WTC11 (cell line): ENCODE results near the gene YTHDC1. TPM values are rescaled to one million over a fixed set of nuclear protein-coding genes. Genes with fewer than 3 reads are reported as not detected.

ENCODE experiments used
- ATAC-seq: fragments of 200-7000 bp; cut with Tn5 transposase; 2 replicates; pipeline ENCODE4 v1.10.0; 2021; ENCODE audit warnings: mild to moderate bottlenecking, moderate library complexity
- Bru-seq: library from RNA; stranded (reverse); fragments of 400-500 nt; gene quantifications from one replicate; lab custom pipeline; 2021; lab: Mats Ljungman, UMichigan
- CTCF ChIA-PET: fragments of 300-600 bp; sonication (Branson Sonifier 250); formaldehyde crosslinking; loops from one replicate; lab custom pipeline; 2021; ENCODE audit warnings: antibody characterized with exemption; lab: Charles Lee
- POLR2A ChIA-PET: fragments of 350-600 bp; sonication (Branson Sonifier 250); formaldehyde crosslinking; loops from one replicate; lab custom pipeline; 2021; ENCODE audit warnings: antibody characterized with exemption; lab: Charles Lee
- DNase-seq: peaks from one replicate; pipeline ENCODE4 v3.0.0; 2021; ENCODE audit warnings: low spot score
- H3K27ac Mint-ChIP-seq: 2 replicates; pipeline ENCODE4 v1.8.0; 2021; ENCODE audit warnings: mixed read lengths
- H3K27me3 Mint-ChIP-seq: 2 replicates; pipeline ENCODE4 v1.8.0; 2021; ENCODE audit warnings: low read depth, mild to moderate bottlenecking, moderate library complexity, mixed read lengths
- H3K36me3 Mint-ChIP-seq: 2 replicates; pipeline ENCODE4 v1.8.0; 2021; ENCODE audit warnings: mixed read lengths
- H3K4me1 Mint-ChIP-seq: 2 replicates; pipeline ENCODE4 v1.8.0; 2022; ENCODE audit warnings: mixed read lengths
- H3K4me3 Mint-ChIP-seq: 2 replicates; pipeline ENCODE4 v1.8.0; 2021; ENCODE audit warnings: mild to moderate bottlenecking, moderate library complexity, mixed read lengths
- H3K9me3 Mint-ChIP-seq: 2 replicates; pipeline ENCODE4 v1.8.0; 2021; ENCODE audit warnings: mixed read lengths
- ARID4B ChIP-seq: sonication (generic); formaldehyde crosslinking; IDR thresholded peaks from 2 replicates; pipeline ENCODE4 v1.8.0; 2023; ENCODE audit warnings: missing genetic modification reagents, mild to moderate bottlenecking, borderline replicate concordance
- ATF1 ChIP-seq: sonication (generic); formaldehyde crosslinking; IDR thresholded peaks from 2 replicates; pipeline ENCODE4 v1.8.1; 2023; ENCODE audit warnings: mild to moderate bottlenecking, moderate library complexity, missing genetic modification reagents
- ATF2 ChIP-seq: sonication (generic); formaldehyde crosslinking; IDR thresholded peaks from 2 replicates; pipeline ENCODE4 v1.8.1; 2022; ENCODE audit warnings: low read depth, missing genetic modification reagents, borderline replicate concordance
- CBFB ChIP-seq: sonication (generic); formaldehyde crosslinking; IDR thresholded peaks from 2 replicates; pipeline ENCODE4 v1.8.1; 2022; ENCODE audit warnings: mild to moderate bottlenecking, low read depth, missing genetic modification reagents
- CREM ChIP-seq: sonication (generic); formaldehyde crosslinking; IDR thresholded peaks from 2 replicates; pipeline ENCODE4 v1.8.1; 2022; ENCODE audit warnings: mild to moderate bottlenecking, missing genetic modification reagents, moderate library complexity
- E2F1 ChIP-seq: sonication (generic); formaldehyde crosslinking; IDR thresholded peaks from 2 replicates; pipeline ENCODE4 v1.8.0; 2022; ENCODE audit warnings: mild to moderate bottlenecking, missing genetic modification reagents
- E2F4 ChIP-seq: sonication (generic); formaldehyde crosslinking; IDR thresholded peaks from 2 replicates; pipeline ENCODE4 v1.8.1; 2022; ENCODE audit warnings: low read depth, mild to moderate bottlenecking, moderate library complexity, missing genetic modification reagents, borderline replicate concordance
- GABPB1 ChIP-seq: sonication (generic); formaldehyde crosslinking; IDR thresholded peaks from 2 replicates; pipeline ENCODE4 v1.8.1; 2023; ENCODE audit warnings: mild to moderate bottlenecking, missing genetic modification reagents
- GRHL2 ChIP-seq: fragments of 250-450 bp; sonication (Bioruptor Pico); IDR thresholded peaks from 2 replicates; pipeline ENCODE4 v1.8.0; 2022; ENCODE audit warnings: mild to moderate bottlenecking, moderate library complexity; ENCODE audit not compliant: insufficient replicate concordance, severe bottlenecking
- HMGXB4 ChIP-seq: sonication (generic); formaldehyde crosslinking; IDR thresholded peaks from 2 replicates; pipeline ENCODE4 v1.8.1; 2023; ENCODE audit warnings: mild to moderate bottlenecking, moderate library complexity, missing genetic modification reagents
- IRF1 ChIP-seq: sonication (generic); formaldehyde crosslinking; IDR thresholded peaks from 2 replicates; pipeline ENCODE4 v1.8.0; 2023; ENCODE audit warnings: missing genetic modification reagents
- IRF2 ChIP-seq: sonication (generic); formaldehyde crosslinking; IDR thresholded peaks from 2 replicates; pipeline ENCODE4 v1.8.0; 2022; ENCODE audit warnings: low read depth, missing genetic modification reagents, borderline replicate concordance
- TCF7 ChIP-seq: sonication (generic); formaldehyde crosslinking; IDR thresholded peaks from 2 replicates; pipeline ENCODE4 v1.8.0; 2022; ENCODE audit warnings: mild to moderate bottlenecking, low read depth, missing genetic modification reagents, moderate library complexity
- TP53 ChIP-seq: sonication (generic); formaldehyde crosslinking; IDR thresholded peaks from 2 replicates; pipeline ENCODE4 v1.8.1; 2023; ENCODE audit warnings: mild to moderate bottlenecking, missing genetic modification reagents
- ZNF138 ChIP-seq: sonication (generic); formaldehyde crosslinking; conservative IDR thresholded peaks from 2 replicates; pipeline ENCODE4 v1.8.1; 2022; ENCODE audit warnings: mild to moderate bottlenecking, moderate library complexity, missing genetic modification reagents
- ZNF281 ChIP-seq: sonication (generic); formaldehyde crosslinking; IDR thresholded peaks from 2 replicates; pipeline ENCODE4 v1.8.0; 2023; ENCODE audit warnings: mild to moderate bottlenecking, missing genetic modification reagents
- ZNF671 ChIP-seq: fragments of 250-450 bp; sonication (Bioruptor Pico); IDR thresholded peaks from 2 replicates; pipeline ENCODE4 v1.8.0; 2021; ENCODE audit warnings: mild to moderate bottlenecking
- ZSCAN18 ChIP-seq: fragments of 250-450 bp; sonication (Bioruptor Pico); IDR thresholded peaks from 2 replicates; pipeline ENCODE4 v2.1.2; 2022; ENCODE audit warnings: mild to moderate bottlenecking, moderate library complexity
- long read RNA-seq, 3 experiments: library from RNA in 1 of 3; library from capped mRNA in 1 of 3; library from polyadenylated mRNA in 1 of 3; unstranded in 2 of 3; stranded (forward) in 1 of 3; transcript quantifications; one replicate each; pipeline ENCODE4 v2.0.0, GENCODE V29; 2021
- total RNA-seq: library from RNA; stranded (reverse); gene quantifications from 3 replicates; pipeline ENCODE4 v1.2.3, GENCODE V29; 2021

The YTHDC1 gene
- total RNA-seq (103 to 118 TPM (median 109 TPM) in 3 replicates), Bru-seq, nascent RNA (percentile 98 among the genes with signal in this experiment)
- long read RNA-seq, experiment 1, full-length matches to known transcripts = 110 of 241 reads
- long read RNA-seq, experiment 1, partial matches to known transcripts = 79 of 241 reads
- long read RNA-seq, experiment 1, other reads (novel, unspliced or antisense) = 52 of 241 reads
- long read RNA-seq, experiment 2, full-length matches to known transcripts = 4 of 110 reads
- long read RNA-seq, experiment 2, partial matches to known transcripts = 87 of 110 reads
- long read RNA-seq, experiment 2, other reads (novel, unspliced or antisense) = 19 of 110 reads
- long read RNA-seq, experiment 3, full-length matches to known transcripts = 1 of 2 reads
- long read RNA-seq, experiment 3, partial matches to known transcripts = 1 of 2 reads
- long read RNA-seq, experiment 3, other reads (novel, unspliced or antisense) = 0 of 2 reads

- ATAC-seq (peak; percentile 98), DNase-seq (peak; percentile 95)
- Mint-ChIP-seq H3K36me3 (peaks cover 13% of the 10 kb centered on the region), H3K4me3 (peak within 1 kb of the TSS; percentile 94), H3K27ac (peak within 1 kb of the TSS; percentile 97), H3K27me3 (no peaks in the 10 kb centered on the region; the same call in 1 of the 2 replicates), H3K9me3 (no peaks in the 10 kb centered on the region), H3K4me1 (peaks cover 36% of the 10 kb centered on the region)
- ChIA-PET POLR2A (interaction anchor here (0.7 to 1.2 kb wide), 3 partner anchors 13 to 61 kb away, joined by 3 to 5 read pairs (median 3); no protein-coding TSS in a partner anchor), CTCF (interaction anchor here (1.1 to 1.7 kb wide), 2 partner anchors 27 to 78 kb away, joined by 3 to 4 read pairs; no protein-coding TSS in a partner anchor)
- TF ChIP-seq GABPB1 (peak; percentile 18; the same call in 1 of the 2 replicates), ZNF138 (CRISPR knock-in tag) (peak; percentile 81; the same call in 1 of the 2 replicates), TP53 (CRISPR knock-in tag) (no peak), IRF2 (CRISPR knock-in tag) (no peak), ATF2 (CRISPR knock-in tag) (0 out of 2 replicates have a peak, but pooled peaks have one; percentile 29), CREM (CRISPR knock-in tag) (peak; percentile 94), ZSCAN18 (CRISPR knock-in tag) (no peak), E2F4 (CRISPR knock-in tag) (peak; percentile 80; the same call in 1 of the 2 replicates), HMGXB4 (peak; percentile 82), ARID4B (CRISPR knock-in tag) (0 out of 2 replicates have a peak, but pooled peaks have one; percentile 81), ZNF281 (peak; percentile 91), IRF1 (CRISPR knock-in tag) (0 out of 2 replicates have a peak, but pooled peaks have one; percentile 48), GRHL2 (CRISPR knock-in tag) (no peak), CBFB (CRISPR knock-in tag) (0 out of 2 replicates have a peak, but pooled peaks have one; percentile 41), TCF7 (CRISPR knock-in tag) (0 out of 2 replicates have a peak, but pooled peaks have one; percentile 32), ZNF671 (CRISPR knock-in tag) (no peak), E2F1 (CRISPR knock-in tag) (no peak), ATF1 (CRISPR knock-in tag) (no peak)
These were observed at the start of gene YTHDC1 for GRCh38 chr4:68349649-68350360. TSS of gene YTHDC1 (minus strand) at chr4:68350090. CDS start at chr4:68349753, 337 bp downstream.
